HepG2 (cell line): ENCODE results near the gene CPXM2. TPM values are rescaled to one million over a fixed set of nuclear protein-coding genes. Genes with fewer than 3 reads are reported as not detected.

Experiments used
- ATAC-seq: fragments of 200-7000 bp; cut with Tn5 transposase; 3 replicates; pipeline ENCODE4 v1.9.1; 2020; ENCODE audit warnings: mild to moderate bottlenecking, moderate library complexity
- BruUV-seq: library from RNA; stranded (reverse); fragments of 400-500 nt; replicated peaks from 2 replicates; lab custom pipeline; 2021; lab: Mats Ljungman, UMichigan
- CTCF ChIA-PET: fragments of 300-600 bp; formaldehyde crosslinking; extraction: SDS; loops from one replicate; lab custom pipeline; 2021; ENCODE audit warnings: low total read pairs, inconsistent platforms, low intra/inter-chr PET ratio; lab: Yijun Ruan, JAX
- POLR2A ChIA-PET: fragments of 350-600 bp; sonication (Branson Sonifier 250); formaldehyde crosslinking; loops from one replicate; lab custom pipeline; 2020; ENCODE audit warnings: antibody characterized with exemption, inconsistent platforms; lab: Yijun Ruan, JAX
- DNase-seq: peaks from one replicate; pipeline ENCODE4 v3.0.0-alpha.2; 2015; ENCODE audit warnings: low spot score
- FAIRE-seq: peaks from 3 replicates; lab custom pipeline; 2011; peaks lifted over from hg19 to GRCh38; lab: Jason Lieb, UNC
- H2AFZ ChIP-seq: one replicate; pipeline ENCODE4 v1.6.1; 2011; ENCODE audit warnings: low read length, inconsistent platforms
- H3K27ac ChIP-seq: fragments of 300-600 bp; 3 replicates; pipeline ENCODE4 v1.8.0; 2011; ENCODE audit warnings: mixed run types, mild to moderate bottlenecking, mixed read lengths, low read length, inconsistent platforms; ENCODE audit not compliant: insufficient read depth; ENCODE audit errors: extremely low read length
- H3K27me3 ChIP-seq, 2 experiments: fragments of 200-600 bp in 1 of 2; 2 replicates in 1 of 2; 3 replicates in 1 of 2; pipeline versions ENCODE4 v1.6.0 to v1.8.0; 2011; ENCODE audit warnings: low read length in 2 of 2, mild to moderate bottlenecking in 2 of 2, moderate library complexity in 2 of 2, inconsistent platforms in 1 of 2; ENCODE audit not compliant: insufficient read depth in 2 of 2, control insufficient read depth in 1 of 2
- H3K36me3 ChIP-seq, 2 experiments: fragments of 200-600 bp in 1 of 2; replicated peaks in 1 of 2; 2 replicates in 1 of 2; 3 replicates in 1 of 2; pipeline versions ENCODE4 v1.5.1 to v1.8.0; 2011; ENCODE audit warnings: low read length in 2 of 2, inconsistent platforms in 1 of 2; ENCODE audit not compliant: insufficient read depth in 2 of 2, control insufficient read depth in 1 of 2
- H3K4me1 ChIP-seq: 2 replicates; pipeline ENCODE4 v1.5.1; 2012; ENCODE audit warnings: low read length, inconsistent platforms; ENCODE audit not compliant: insufficient read depth
- H3K4me2 ChIP-seq: 2 replicates; pipeline ENCODE4 v1.6.0; 2011; ENCODE audit warnings: low read depth, low read length, inconsistent platforms
- H3K4me3 ChIP-seq, 3 experiments: fragments of 200-600 bp in 1 of 3; sonication (generic), shearing (Covaris generic) in 1 of 3; replicated peaks in 1 of 3; 2 replicates each; pipeline ENCODE4 v1.5.1; 2011 to 2016; ENCODE audit warnings: low read length in 3 of 3, inconsistent platforms in 2 of 3, low read depth in 2 of 3, mild to moderate bottlenecking in 2 of 3, control low read depth in 1 of 3, mixed read lengths in 1 of 3; ENCODE audit not compliant: insufficient read depth in 1 of 3
- H3K79me2 ChIP-seq: one replicate; pipeline ENCODE4 v1.6.1; 2011; ENCODE audit warnings: low read length, inconsistent platforms; ENCODE audit not compliant: insufficient read depth
- H3K9ac ChIP-seq: 2 replicates; pipeline ENCODE4 v1.6.0; 2011; ENCODE audit warnings: mild to moderate bottlenecking, low read depth, low read length, inconsistent platforms; ENCODE audit not compliant: insufficient read depth
- H3K9me3 ChIP-seq: 2 replicates; pipeline ENCODE4 v1.5.1; 2012; ENCODE audit warnings: mild to moderate bottlenecking, low read length
- H4K20me1 ChIP-seq: 2 replicates; pipeline ENCODE4 v1.6.0; 2011; ENCODE audit warnings: inconsistent platforms, mild to moderate bottlenecking, low read length, moderate library complexity; ENCODE audit not compliant: insufficient read depth
- CENPT ChIP-seq: sonication (generic); formaldehyde crosslinking; IDR thresholded peaks from 2 replicates; pipeline ENCODE4 v1.8.0; 2022; ENCODE audit warnings: low read depth, mild to moderate bottlenecking, moderate library complexity, missing genetic modification reagents
- MAFF ChIP-seq: IDR thresholded peaks from 2 replicates; pipeline ENCODE4 v1.6.1; 2011; ENCODE audit warnings: low read depth, low read length, improper control_type of control experiment
- MAFK ChIP-seq, 2 experiments: IDR thresholded peaks in 1 of 2; conservative IDR thresholded peaks in 1 of 2; 2 replicates each; pipeline ENCODE4 v1.6.1; 2011; ENCODE audit warnings: improper control_type of control experiment in 2 of 2, low read length in 2 of 2
- MAX ChIP-seq: IDR thresholded peaks from 2 replicates; pipeline ENCODE4 v1.6.1; 2012; ENCODE audit warnings: inconsistent platforms
- MAZ ChIP-seq, 2 experiments: sonication (generic) in 1 of 2; formaldehyde crosslinking in 1 of 2; IDR thresholded peaks; 2 replicates each; pipeline versions ENCODE4 v1.5.0 to v1.6.1; 2012 to 2020; ENCODE audit warnings: low read depth in 2 of 2, mild to moderate bottlenecking in 2 of 2, borderline replicate concordance in 1 of 2, improper control_type of control experiment in 1 of 2, low read length in 1 of 2, missing genetic modification reagents in 1 of 2, moderate library complexity in 1 of 2
- TP53 ChIP-seq: sonication (generic); formaldehyde crosslinking; conservative IDR thresholded peaks from 2 replicates; pipeline ENCODE4 v1.4.0; 2020; ENCODE audit warnings: missing genetic modification reagents
- ZNF281 ChIP-seq: sonication (generic); formaldehyde crosslinking; IDR thresholded peaks from 2 replicates; pipeline ENCODE4 v1.4.0; 2020; ENCODE audit warnings: missing genetic modification reagents, borderline replicate concordance
- ZNF569 ChIP-seq: sonication (generic); formaldehyde crosslinking; IDR thresholded peaks from 2 replicates; pipeline ENCODE4 v1.5.0; 2020; ENCODE audit warnings: mild to moderate bottlenecking, missing genetic modification reagents, moderate library complexity, borderline replicate concordance
- ZNF678 ChIP-seq: sonication (generic); formaldehyde crosslinking; IDR thresholded peaks from 2 replicates; pipeline ENCODE4 v1.4.0; 2020; ENCODE audit warnings: mild to moderate bottlenecking, missing genetic modification reagents
- WGBS: methylation state at CpG from one replicate; pipeline ENCODE4 v1.1.6; 2017; ENCODE audit warnings: low lambda C conversion rate; 5-methylcytosine and 5-hydroxymethylcytosine counted together
- in situ Hi-C: cut with HindIII; loops from 2 replicates; pipeline ENCODE4 v1.10.0; 2017; ENCODE audit warnings: low pct_unique_long_range_greater_than_20kb; ENCODE audit not compliant: extremely low pct_ligation_motif_present
- intact Hi-C: fragments of 100-400 bp; cut with micrococcal nuclease; formaldehyde crosslinking; loops from one replicate; pipeline ENCODE4 v1.10.0; 2022; ENCODE audit not compliant: unreplicated experiment
- polyA plus RNA-seq, 8 experiments: library from polyadenylated mRNA; depleted of rRNA in 3 of 8; stranded (reverse) in 7 of 8; unstranded in 1 of 8; fragments of >200 nt; fragmentation: Illumina TruSeq in 4 of 8; extraction: Trizol in 4 of 8; gene quantifications; 2 replicates each; pipeline versions ENCODE4 v1.2.1 to v1.2.3, GENCODE V29; 2011 to 2016; ENCODE audit warnings: low read depth in 4 of 8, missing spikeins in 1 of 8, mixed read lengths in 1 of 8; ENCODE audit not compliant: insufficient read depth in 1 of 8
- total RNA-seq, 5 experiments: library from RNA; depleted of rRNA; stranded (reverse); fragments of >200 nt; fragmentation: Illumina TruSeq; extraction: Trizol; gene quantifications; 2 replicates each; pipeline ENCODE4 v1.2.3, GENCODE V29; 2016; ENCODE audit warnings: low read depth in 1 of 5
- TF ChIP-seq, protein P1 (sequence below): conservative IDR thresholded peaks from 2 replicates; pipeline ENCODE4 v1.6.1; 2018; ENCODE audit warnings: missing genetic modification reagents
- TF ChIP-seq, protein P2 (sequence below): sonication (generic); formaldehyde crosslinking; conservative IDR thresholded peaks from 2 replicates; pipeline ENCODE4 v1.5.0; 2020; ENCODE audit warnings: missing genetic modification reagents

Gene CPXM2
- total and polyA plus RNA-seq, 2 of the 13 experiments (the other 11 are each of a cell fraction or from before 2014, with no cell fraction given) = 0.03 TPM; not detected in 1

DNA sequence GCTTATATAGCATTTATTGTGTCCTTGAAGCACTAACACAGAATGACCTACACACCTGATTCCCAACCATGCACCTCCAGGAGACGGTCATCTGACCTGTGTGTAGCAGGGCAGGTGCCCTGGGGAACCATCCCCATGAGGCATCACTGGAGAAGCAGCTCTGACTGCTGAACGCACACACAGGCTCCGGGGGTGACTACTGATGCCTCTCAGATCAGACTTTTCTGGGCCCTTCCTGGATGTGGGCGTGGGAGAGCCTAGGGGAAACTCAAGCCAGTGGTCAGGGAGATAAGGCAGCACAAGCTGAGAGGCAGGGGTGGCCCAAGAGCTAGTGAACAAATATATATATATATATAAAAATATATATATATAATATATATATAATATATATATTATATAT, 37.6 kb downstream of the CPXM2 start:
- CTCF ChIA-PET = no interaction called here
- H3K4me3 ChIP-seq = no peak overlapping the region
- H3K9ac ChIP-seq = no peak overlapping the region
- H3K36me3 ChIP-seq = no peaks in the 10 kb centered on the region
- H3K79me2 ChIP-seq = no peaks in the 10 kb centered on the region
- H3K9me3 ChIP-seq = no peaks in the 10 kb centered on the region
- no TSS peak for BruUV-seq
- peaks cover 3 to 30% of the 10 kb centered on the region in 2 experiments; a peak in 3 of 5 replicates for H3K27me3 ChIP-seq
- no peak overlapping the region for H2AFZ ChIP-seq
- no peak for FAIRE-seq
- no peak overlapping the region for H3K27ac ChIP-seq
- DNase-seq = no peak
- in situ Hi-C loops = no loop called here
- TF ChIP-seq MAFK (conservative IDR thresholded peaks at IDR 0.05 in 1 of 2, IDR thresholded peaks at IDR 0.05 in 1 of 2; ENCODE audit: low read length in 2 of 2) (peak; percentile 39 to 48; a peak in 3 of 4 replicates), MAX (no peak), MAFF (peak; percentile 34; the same call in 1 of the 2 replicates)
- 4% methylated on average over 4 of the region's 4 CpGs for WGBS
- POLR2A ChIA-PET = no interaction called here
- no peak for ATAC-seq
- no peaks in the 10 kb centered on the region for H3K4me1 ChIP-seq
- intact Hi-C loops = no loop called here
- 0 out of 2 replicates have a peak, but pooled peaks cover 3% of the 10 kb centered on the region for H4K20me1 ChIP-seq
- no peak overlapping the region for H3K4me2 ChIP-seq

- POLR2A ChIA-PET = no interaction called here
- WGBS = 9% methylated on average over 7 of the region's 7 CpGs
- TF ChIP-seq, protein P1, sequence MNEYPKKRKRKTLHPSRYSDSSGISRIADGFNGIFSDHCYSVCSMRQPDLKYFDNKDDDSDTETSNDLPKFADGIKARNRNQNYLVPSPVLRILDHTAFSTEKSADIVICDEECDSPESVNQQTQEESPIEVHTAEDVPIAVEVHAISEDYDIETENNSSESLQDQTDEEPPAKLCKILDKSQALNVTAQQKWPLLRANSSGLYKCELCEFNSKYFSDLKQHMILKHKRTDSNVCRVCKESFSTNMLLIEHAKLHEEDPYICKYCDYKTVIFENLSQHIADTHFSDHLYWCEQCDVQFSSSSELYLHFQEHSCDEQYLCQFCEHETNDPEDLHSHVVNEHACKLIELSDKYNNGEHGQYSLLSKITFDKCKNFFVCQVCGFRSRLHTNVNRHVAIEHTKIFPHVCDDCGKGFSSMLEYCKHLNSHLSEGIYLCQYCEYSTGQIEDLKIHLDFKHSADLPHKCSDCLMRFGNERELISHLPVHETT (CRISPR knock-in tag) = no peak
- no peak for TF ChIP-seq ZNF281 (CRISPR knock-in tag)
- TF ChIP-seq ZNF569 (CRISPR knock-in tag) = no peak
- no peak for TF ChIP-seq MAZ (IDR thresholded peaks at IDR 0.05; ENCODE audit: borderline replicate concordance, low read depth, low read length)
- TF ChIP-seq MAZ (CRISPR knock-in tag; IDR thresholded peaks at IDR 0.05; ENCODE audit: low read depth) = no peak
- TF ChIP-seq, protein P2, sequence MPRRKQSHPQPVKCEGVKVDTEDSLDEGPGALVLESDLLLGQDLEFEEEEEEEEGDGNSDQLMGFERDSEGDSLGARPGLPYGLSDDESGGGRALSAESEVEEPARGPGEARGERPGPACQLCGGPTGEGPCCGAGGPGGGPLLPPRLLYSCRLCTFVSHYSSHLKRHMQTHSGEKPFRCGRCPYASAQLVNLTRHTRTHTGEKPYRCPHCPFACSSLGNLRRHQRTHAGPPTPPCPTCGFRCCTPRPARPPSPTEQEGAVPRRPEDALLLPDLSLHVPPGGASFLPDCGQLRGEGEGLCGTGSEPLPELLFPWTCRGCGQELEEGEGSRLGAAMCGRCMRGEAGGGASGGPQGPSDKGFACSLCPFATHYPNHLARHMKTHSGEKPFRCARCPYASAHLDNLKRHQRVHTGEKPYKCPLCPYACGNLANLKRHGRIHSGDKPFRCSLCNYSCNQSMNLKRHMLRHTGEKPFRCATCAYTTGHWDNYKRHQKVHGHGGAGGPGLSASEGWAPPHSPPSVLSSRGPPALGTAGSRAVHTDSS = no peak
- no peak for TF ChIP-seq CENPT (CRISPR knock-in tag)
- TF ChIP-seq TP53 (CRISPR knock-in tag) = no peak
- TF ChIP-seq ZNF678 (CRISPR knock-in tag) = no peak
Measured at GRCh38 chr10:123852411-123852951, 39.1 kb downstream of the CPXM2 start.

More at GRCh38 chr10:123852411-123852951, 39.1 kb downstream of the CPXM2 start:
- no peaks in the 10 kb centered on the region for H3K79me2 ChIP-seq
- in situ Hi-C loops = no loop called here
- H3K4me2 ChIP-seq = no peak overlapping the region
- H3K9me3 ChIP-seq = no peaks in the 10 kb centered on the region
- FAIRE-seq (no peak), DNase-seq (no peak), ATAC-seq (no peak)
- no peak overlapping the region for H3K9ac ChIP-seq
- H3K4me3 ChIP-seq = no peak overlapping the region
- no TSS peak for BruUV-seq
- intact Hi-C loops = no loop called here
- peaks cover 3 to 22% of the 10 kb centered on the region in 2 experiments; a peak in 3 of 5 replicates for H3K27me3 ChIP-seq
- H2AFZ ChIP-seq = no peak overlapping the region
- H3K4me1 ChIP-seq = no peaks in the 10 kb centered on the region
- H4K20me1 ChIP-seq = 0 out of 2 replicates have a peak, but pooled peaks cover 3% of the 10 kb centered on the region
- no peak overlapping the region for H3K27ac ChIP-seq
- CTCF ChIA-PET = no interaction called here
- H3K36me3 ChIP-seq = no peaks in the 10 kb centered on the region
